K562 (cell line): Measurements from ENCODE around the gene CREB5.

Experiments used
- HDAC3 ChIP-seq: fragments of 450-650 bp; IDR thresholded peaks from 2 replicates; pipeline ENCODE4 v1.6.1; 2018; ENCODE audit warnings: borderline replicate concordance, mild to moderate bottlenecking, moderate library complexity; ENCODE audit not compliant: partially characterized antibody
- ZNF780A ChIP-seq: fragments of 250-450 bp; sonication (Bioruptor Pico); IDR thresholded peaks from 2 replicates; pipeline ENCODE4 v1.5.0; 2021; ENCODE audit warnings: mild to moderate bottlenecking

- TF ChIP-seq HDAC3 (no peak), ZNF780A (CRISPR knock-in tag) (no peak)
Measured at GRCh38 chr7:28455486-28455885, 43.2 kb downstream of the CREB5 start.
